ENCODE data around the gene NADK.

DNA sequence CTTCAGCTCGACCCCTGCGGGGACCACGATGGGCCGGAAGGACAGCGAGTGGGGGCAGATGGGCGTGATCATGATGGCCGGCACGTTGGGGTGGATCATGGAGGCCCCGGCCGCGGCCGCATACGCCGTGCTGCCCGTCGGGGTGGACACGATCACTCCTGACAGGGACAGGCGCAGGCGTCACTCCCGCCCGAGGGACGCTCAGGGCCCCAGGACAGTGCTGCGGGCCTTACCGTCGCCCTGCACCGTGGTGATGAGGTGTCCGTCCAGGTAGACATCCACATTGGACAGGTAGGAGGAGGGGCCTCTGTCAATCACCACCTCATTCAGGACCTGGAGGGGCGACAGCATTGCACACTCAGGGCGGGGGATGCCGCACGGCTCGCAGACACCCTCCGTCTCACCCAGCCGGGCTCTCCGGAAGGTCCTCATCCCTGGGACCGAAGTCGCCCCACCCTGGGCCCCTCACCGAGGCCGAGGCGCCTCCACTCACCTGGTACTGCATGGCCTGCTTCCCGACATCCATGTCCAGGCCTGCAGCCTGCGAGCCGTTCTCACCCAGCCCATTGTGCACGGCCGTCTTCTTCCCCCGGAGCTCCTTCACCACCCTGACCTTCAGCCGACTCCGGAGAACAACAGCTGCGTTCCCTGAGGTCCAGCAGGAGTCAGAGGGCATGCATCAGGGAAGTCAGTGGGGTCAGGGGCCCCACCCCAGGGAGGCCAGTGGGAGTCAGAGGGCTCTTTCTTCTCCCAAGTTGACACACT, 24.0 kb downstream of the NADK start:
- TF ChIP-seq, protein P1, sequence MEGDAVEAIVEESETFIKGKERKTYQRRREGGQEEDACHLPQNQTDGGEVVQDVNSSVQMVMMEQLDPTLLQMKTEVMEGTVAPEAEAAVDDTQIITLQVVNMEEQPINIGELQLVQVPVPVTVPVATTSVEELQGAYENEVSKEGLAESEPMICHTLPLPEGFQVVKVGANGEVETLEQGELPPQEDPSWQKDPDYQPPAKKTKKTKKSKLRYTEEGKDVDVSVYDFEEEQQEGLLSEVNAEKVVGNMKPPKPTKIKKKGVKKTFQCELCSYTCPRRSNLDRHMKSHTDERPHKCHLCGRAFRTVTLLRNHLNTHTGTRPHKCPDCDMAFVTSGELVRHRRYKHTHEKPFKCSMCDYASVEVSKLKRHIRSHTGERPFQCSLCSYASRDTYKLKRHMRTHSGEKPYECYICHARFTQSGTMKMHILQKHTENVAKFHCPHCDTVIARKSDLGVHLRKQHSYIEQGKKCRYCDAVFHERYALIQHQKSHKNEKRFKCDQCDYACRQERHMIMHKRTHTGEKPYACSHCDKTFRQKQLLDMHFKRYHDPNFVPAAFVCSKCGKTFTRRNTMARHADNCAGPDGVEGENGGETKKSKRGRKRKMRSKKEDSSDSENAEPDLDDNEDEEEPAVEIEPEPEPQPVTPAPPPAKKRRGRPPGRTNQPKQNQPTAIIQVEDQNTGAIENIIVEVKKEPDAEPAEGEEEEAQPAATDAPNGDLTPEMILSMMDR (IDR thresholded peaks at IDR 0.05), result no peak
- TF ChIP-seq POLR2A (IDR thresholded peaks at IDR 0.05), result no peak

Data from vagina (tissue), 2 donors.